ENCODE measurements around the gene GRIA4. TPM values are rescaled to one million over a fixed set of nuclear protein-coding genes. Genes with fewer than 3 reads are reported as not detected.

GRIA4 gene
- total RNA-seq, 5 donors from 2014 or later (not counting 1 experiment from before 2014, with no cell fraction given), result 0.09 TPM; not detected in 4

- H3K4me1 Mint-ChIP-seq, result peaks cover 0 to 2% (median 0%) of the 10 kb centered on the region in 3 donors
- ChIA-PET CTCF (no interaction called here), POLR2A (no interaction called here)
- H3K4me3 Mint-ChIP-seq, result no peak overlapping the region
- H3K36me3 ChIP-seq (ENCODE audit: control insufficient read depth in 2 of 2, extremely low read depth in 1 of 2, insufficient read depth in 1 of 2, low read length in 1 of 2), result no peaks in the 10 kb centered on the region
- H3K27me3 Mint-ChIP-seq, result peaks cover 4 to 6% of the 10 kb centered on the region in 2 donors
- no peak overlapping the region for H3K27ac Mint-ChIP-seq
- no peaks in the 10 kb centered on the region for H3K4me1 ChIP-seq (ENCODE audit: control insufficient read depth in 1 of 2, extremely low read depth in 1 of 2, insufficient read depth in 2 of 2, low read length in 2 of 2)
- no peak overlapping the region for H3K27ac ChIP-seq (ENCODE audit: low read length)
- H3K9me3 ChIP-seq, result no peaks in the 10 kb centered on the region
- H3K9me3 Mint-ChIP-seq, result no peaks in the 10 kb centered on the region
- no peak overlapping the region for H3K4me3 ChIP-seq (ENCODE audit: control insufficient read depth in 1 of 2, extremely low read depth in 1 of 2, low read length in 1 of 2)
- H3K36me3 Mint-ChIP-seq, result no peaks in the 10 kb centered on the region
- DNase-seq (no peak), ATAC-seq (replicated peaks in 1 of 4) (no peak)
- WGBS (ENCODE audit: insufficient coverage), result no CpG with 5 or more reads among the region's 3 CpGs
- H3K27me3 ChIP-seq (replicated peaks in 1 of 2; ENCODE audit: control insufficient read depth in 2 of 2, extremely low read depth in 1 of 2, insufficient read depth in 2 of 2, low read length in 1 of 2), result no peaks in the 10 kb centered on the region
Observed at GRCh38 chr11:105699203-105699602, 89.3 kb downstream of the GRIA4 start.

- Histone ChIP-seq H3K9me3 (no peaks in the 10 kb centered on the region), H3K4me1 (ENCODE audit: control insufficient read depth in 1 of 2, extremely low read depth in 1 of 2, insufficient read depth in 2 of 2, low read length in 2 of 2) (no peaks in the 10 kb centered on the region), H3K36me3 (ENCODE audit: control insufficient read depth in 2 of 2, extremely low read depth in 1 of 2, insufficient read depth in 1 of 2, low read length in 1 of 2) (no peaks in the 10 kb centered on the region), H3K27ac (ENCODE audit: low read length) (no peak overlapping the region), H3K27me3 (replicated peaks in 1 of 2; ENCODE audit: control insufficient read depth in 2 of 2, extremely low read depth in 1 of 2, insufficient read depth in 2 of 2, low read length in 1 of 2) (no peaks in the 10 kb centered on the region), H3K4me3 (ENCODE audit: control insufficient read depth in 1 of 2, extremely low read depth in 1 of 2, low read length in 1 of 2) (no peak overlapping the region)
- peaks cover 0 to 2% (median 0%) of the 10 kb centered on the region in 3 donors for H3K4me1 Mint-ChIP-seq
- H3K36me3 Mint-ChIP-seq, result no peaks in the 10 kb centered on the region
- DNase-seq (no peak), ATAC-seq (replicated peaks in 1 of 4) (no peak)
- ChIA-PET CTCF (no interaction called here), POLR2A (no interaction called here)
- peaks cover 4 to 6% of the 10 kb centered on the region in 2 donors for H3K27me3 Mint-ChIP-seq
- H3K27ac Mint-ChIP-seq, result no peak overlapping the region
- H3K9me3 Mint-ChIP-seq, result no peaks in the 10 kb centered on the region
- H3K4me3 Mint-ChIP-seq, result no peak overlapping the region
Observed at GRCh38 chr11:105700271-105700670, 90.4 kb downstream of the GRIA4 start.

- Mint-ChIP-seq H3K36me3 (no peaks in the 10 kb centered on the region), H3K27me3 (peaks cover 4 to 6% of the 10 kb centered on the region in 2 donors), H3K9me3 (no peaks in the 10 kb centered on the region), H3K4me1 (peaks cover 0 to 2% (median 0%) of the 10 kb centered on the region in 3 donors), H3K27ac (no peak overlapping the region), H3K4me3 (no peak overlapping the region)
- DNase-seq (no peak), ATAC-seq (replicated peaks in 1 of 4) (no peak)
- no peaks in the 10 kb centered on the region for H3K9me3 ChIP-seq
- POLR2A ChIA-PET, result no interaction called here
- H3K36me3 ChIP-seq (ENCODE audit: control insufficient read depth in 2 of 2, extremely low read depth in 1 of 2, insufficient read depth in 1 of 2, low read length in 1 of 2), result no peaks in the 10 kb centered on the region
- CTCF ChIA-PET, result no interaction called here
- H3K4me1 ChIP-seq (ENCODE audit: control insufficient read depth in 1 of 2, extremely low read depth in 1 of 2, insufficient read depth in 2 of 2, low read length in 2 of 2), result no peaks in the 10 kb centered on the region
- H3K27ac ChIP-seq (ENCODE audit: low read length), result no peak overlapping the region
- WGBS (ENCODE audit: insufficient coverage), result 92% methylated on average over 2 of the region's 3 CpGs
- no peaks in the 10 kb centered on the region for H3K27me3 ChIP-seq (replicated peaks in 1 of 2; ENCODE audit: control insufficient read depth in 2 of 2, extremely low read depth in 1 of 2, insufficient read depth in 2 of 2, low read length in 1 of 2)
- H3K4me3 ChIP-seq (ENCODE audit: control insufficient read depth in 1 of 2, extremely low read depth in 1 of 2, low read length in 1 of 2), result no peak overlapping the region
Observed at GRCh38 chr11:105701098-105701497, 91.2 kb downstream of the GRIA4 start.

- 100% methylated on average over 1 of the region's 2 CpGs for WGBS (ENCODE audit: insufficient coverage)
- Mint-ChIP-seq H3K4me1 (no peaks in the 10 kb centered on the region), H3K4me3 (no peak overlapping the region), H3K27ac (no peak overlapping the region), H3K27me3 (no peaks in the 10 kb centered on the region), H3K36me3 (no peaks in the 10 kb centered on the region), H3K9me3 (no peaks in the 10 kb centered on the region)
- no peaks in the 10 kb centered on the region for H3K9me3 ChIP-seq
- POLR2A ChIA-PET, result no interaction called here
- H3K27ac ChIP-seq (ENCODE audit: low read length), result no peak overlapping the region
- DNase-seq (no peak), ATAC-seq (replicated peaks in 1 of 4) (no peak)
- CTCF ChIA-PET, result no interaction called here
- H3K4me3 ChIP-seq (ENCODE audit: control insufficient read depth in 1 of 2, extremely low read depth in 1 of 2, low read length in 1 of 2), result no peak overlapping the region
- H3K36me3 ChIP-seq (ENCODE audit: control insufficient read depth in 2 of 2, extremely low read depth in 1 of 2, insufficient read depth in 1 of 2, low read length in 1 of 2), result no peaks in the 10 kb centered on the region
- H3K27me3 ChIP-seq (replicated peaks in 1 of 2; ENCODE audit: control insufficient read depth in 2 of 2, extremely low read depth in 1 of 2, insufficient read depth in 2 of 2, low read length in 1 of 2), result no peaks in the 10 kb centered on the region
- H3K4me1 ChIP-seq (ENCODE audit: control insufficient read depth in 1 of 2, extremely low read depth in 1 of 2, insufficient read depth in 2 of 2, low read length in 2 of 2), result no peaks in the 10 kb centered on the region
Observed at GRCh38 chr11:105705786-105706530, 96.1 kb downstream of the GRIA4 start.

- no peaks in the 10 kb centered on the region for H3K27me3 ChIP-seq (replicated peaks in 1 of 2; ENCODE audit: control insufficient read depth in 2 of 2, extremely low read depth in 1 of 2, insufficient read depth in 2 of 2, low read length in 1 of 2)
- WGBS (ENCODE audit: insufficient coverage), result no CpG with 5 or more reads among the region's 5 CpGs
- H3K4me3 ChIP-seq (ENCODE audit: control insufficient read depth in 1 of 2, extremely low read depth in 1 of 2, low read length in 1 of 2), result no peak overlapping the region
- no peaks in the 10 kb centered on the region for H3K9me3 ChIP-seq
- H3K4me1 ChIP-seq (ENCODE audit: control insufficient read depth in 1 of 2, extremely low read depth in 1 of 2, insufficient read depth in 2 of 2, low read length in 2 of 2), result no peaks in the 10 kb centered on the region
- H3K36me3 ChIP-seq (ENCODE audit: control insufficient read depth in 2 of 2, extremely low read depth in 1 of 2, insufficient read depth in 1 of 2, low read length in 1 of 2), result no peaks in the 10 kb centered on the region
- H3K9me3 Mint-ChIP-seq, result no peaks in the 10 kb centered on the region
- no peak for ATAC-seq (replicated peaks in 1 of 4)
- no peak overlapping the region for H3K27ac ChIP-seq (ENCODE audit: low read length)
- POLR2A ChIA-PET, result no interaction called here
- H3K4me3 Mint-ChIP-seq, result no peak overlapping the region
- H3K27ac Mint-ChIP-seq, result no peak overlapping the region
- CTCF ChIA-PET, result no interaction called here
- no peak for DNase-seq
- no peaks in the 10 kb centered on the region for H3K36me3 Mint-ChIP-seq
- no peaks in the 10 kb centered on the region for H3K27me3 Mint-ChIP-seq
- H3K4me1 Mint-ChIP-seq, result no peaks in the 10 kb centered on the region
Observed at GRCh38 chr11:105713106-105713505, 103.2 kb downstream of the GRIA4 start.

- H3K9me3 Mint-ChIP-seq, result no peaks in the 10 kb centered on the region
- H3K36me3 ChIP-seq (ENCODE audit: control insufficient read depth in 2 of 2, extremely low read depth in 1 of 2, insufficient read depth in 1 of 2, low read length in 1 of 2), result no peaks in the 10 kb centered on the region
- H3K27me3 ChIP-seq (replicated peaks in 1 of 2; ENCODE audit: control insufficient read depth in 2 of 2, extremely low read depth in 1 of 2, insufficient read depth in 2 of 2, low read length in 1 of 2), result no peaks in the 10 kb centered on the region
- no peak overlapping the region for H3K4me3 ChIP-seq (ENCODE audit: control insufficient read depth in 1 of 2, extremely low read depth in 1 of 2, low read length in 1 of 2)
- CTCF ChIA-PET, result no interaction called here
- no peaks in the 10 kb centered on the region for H3K4me1 Mint-ChIP-seq
- WGBS (ENCODE audit: insufficient coverage), result no CpG with 5 or more reads among the region's 2 CpGs
- ATAC-seq (replicated peaks in 1 of 4) (no peak), DNase-seq (no peak)
- POLR2A ChIA-PET, result no interaction called here
- H3K36me3 Mint-ChIP-seq, result no peaks in the 10 kb centered on the region
- no peaks in the 10 kb centered on the region for H3K4me1 ChIP-seq (ENCODE audit: control insufficient read depth in 1 of 2, extremely low read depth in 1 of 2, insufficient read depth in 2 of 2, low read length in 2 of 2)
- no peak overlapping the region for H3K27ac Mint-ChIP-seq
- H3K4me3 Mint-ChIP-seq, result no peak overlapping the region
- H3K27me3 Mint-ChIP-seq, result no peaks in the 10 kb centered on the region
- H3K9me3 ChIP-seq, result no peaks in the 10 kb centered on the region
- H3K27ac ChIP-seq (ENCODE audit: low read length), result no peak overlapping the region
Observed at GRCh38 chr11:105713696-105714095, 103.8 kb downstream of the GRIA4 start.

GRCh38 chr11:105718641-105719040 is 108.8 kb downstream of the GRIA4 start:
- ATAC-seq (replicated peaks in 1 of 4) (no peak), DNase-seq (no peak)
- ChIA-PET CTCF (no interaction called here), POLR2A (no interaction called here)
- Histone ChIP-seq H3K9me3 (no peaks in the 10 kb centered on the region), H3K4me1 (ENCODE audit: control insufficient read depth in 1 of 2, extremely low read depth in 1 of 2, insufficient read depth in 2 of 2, low read length in 2 of 2) (no peaks in the 10 kb centered on the region), H3K27ac (ENCODE audit: low read length) (no peak overlapping the region), H3K36me3 (ENCODE audit: control insufficient read depth in 2 of 2, extremely low read depth in 1 of 2, insufficient read depth in 1 of 2, low read length in 1 of 2) (no peaks in the 10 kb centered on the region), H3K27me3 (replicated peaks in 1 of 2; ENCODE audit: control insufficient read depth in 2 of 2, extremely low read depth in 1 of 2, insufficient read depth in 2 of 2, low read length in 1 of 2) (no peaks in the 10 kb centered on the region), H3K4me3 (ENCODE audit: control insufficient read depth in 1 of 2, extremely low read depth in 1 of 2, low read length in 1 of 2) (no peak overlapping the region)
- no peaks in the 10 kb centered on the region for H3K4me1 Mint-ChIP-seq
- WGBS (ENCODE audit: insufficient coverage), result 84% methylated on average over 3 of the region's 5 CpGs
- no peaks in the 10 kb centered on the region for H3K36me3 Mint-ChIP-seq
- H3K27ac Mint-ChIP-seq, result no peak overlapping the region
- no peak overlapping the region for H3K4me3 Mint-ChIP-seq
- no peaks in the 10 kb centered on the region for H3K9me3 Mint-ChIP-seq
- H3K27me3 Mint-ChIP-seq, result no peaks in the 10 kb centered on the region
